Omental fat pad (tissue), 4 donors: ENCODE results near the gene MYOM1. TPM values are rescaled to one million over a fixed set of nuclear protein-coding genes. Genes with fewer than 3 reads are reported as not detected.

ENCODE experiments used
- ATAC-seq: fragments of 150-250 bp; one replicate; pipeline ENCODE4 v1.9.1; 2016; ENCODE audit warnings: mild to moderate bottlenecking, moderate library complexity; ENCODE audit not compliant: low FRiP score
- DNase-seq: peaks from one replicate; pipeline ENCODE4 v3.0.0-alpha.2; 2019; ENCODE audit warnings: low spot score
- total RNA-seq, 4 donors: library from RNA; depleted of rRNA; stranded (reverse); fragments of >200 nt; gene quantifications; one replicate each; pipeline ENCODE4 v1.1.0, GENCODE V29; 2016
- TF ChIP-seq, protein P1 (sequence below), 3 donors: fragments of 450-650 bp; IDR thresholded peaks; one replicate each; pipeline ENCODE4 v1.5.1; 2016 to 2017; ENCODE audit warnings: antibody characterized with exemption in 3 of 3, mild to moderate bottlenecking in 3 of 3, moderate library complexity in 2 of 3

Gene MYOM1
- total RNA-seq, 4 donors from 2014 or later: 2.6 to 8.5 (median 2.9) TPM

DNA sequence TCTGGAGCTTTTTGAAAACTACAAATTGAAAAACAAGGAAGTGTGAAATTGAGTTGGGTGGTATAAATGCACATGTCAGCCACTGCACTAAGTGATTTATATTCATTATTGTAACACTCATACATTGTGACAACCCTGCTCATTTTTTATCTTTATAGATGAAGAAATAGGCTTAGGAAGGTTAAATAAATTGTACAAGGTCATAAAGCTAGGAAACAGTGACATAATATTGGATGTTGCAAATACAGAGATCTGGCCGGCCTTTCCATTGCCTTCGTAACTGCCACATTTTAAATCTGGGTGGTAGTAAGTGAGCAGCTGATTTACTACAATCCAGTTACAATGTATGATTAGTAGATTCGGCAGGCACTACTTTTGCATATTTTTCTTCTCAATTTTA, 130.2 kb downstream of the MYOM1 start:
- no peak for DNase-seq
- TF ChIP-seq, protein P1, sequence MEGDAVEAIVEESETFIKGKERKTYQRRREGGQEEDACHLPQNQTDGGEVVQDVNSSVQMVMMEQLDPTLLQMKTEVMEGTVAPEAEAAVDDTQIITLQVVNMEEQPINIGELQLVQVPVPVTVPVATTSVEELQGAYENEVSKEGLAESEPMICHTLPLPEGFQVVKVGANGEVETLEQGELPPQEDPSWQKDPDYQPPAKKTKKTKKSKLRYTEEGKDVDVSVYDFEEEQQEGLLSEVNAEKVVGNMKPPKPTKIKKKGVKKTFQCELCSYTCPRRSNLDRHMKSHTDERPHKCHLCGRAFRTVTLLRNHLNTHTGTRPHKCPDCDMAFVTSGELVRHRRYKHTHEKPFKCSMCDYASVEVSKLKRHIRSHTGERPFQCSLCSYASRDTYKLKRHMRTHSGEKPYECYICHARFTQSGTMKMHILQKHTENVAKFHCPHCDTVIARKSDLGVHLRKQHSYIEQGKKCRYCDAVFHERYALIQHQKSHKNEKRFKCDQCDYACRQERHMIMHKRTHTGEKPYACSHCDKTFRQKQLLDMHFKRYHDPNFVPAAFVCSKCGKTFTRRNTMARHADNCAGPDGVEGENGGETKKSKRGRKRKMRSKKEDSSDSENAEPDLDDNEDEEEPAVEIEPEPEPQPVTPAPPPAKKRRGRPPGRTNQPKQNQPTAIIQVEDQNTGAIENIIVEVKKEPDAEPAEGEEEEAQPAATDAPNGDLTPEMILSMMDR (IDR thresholded peaks at IDR 0.05): no peak

DNA sequence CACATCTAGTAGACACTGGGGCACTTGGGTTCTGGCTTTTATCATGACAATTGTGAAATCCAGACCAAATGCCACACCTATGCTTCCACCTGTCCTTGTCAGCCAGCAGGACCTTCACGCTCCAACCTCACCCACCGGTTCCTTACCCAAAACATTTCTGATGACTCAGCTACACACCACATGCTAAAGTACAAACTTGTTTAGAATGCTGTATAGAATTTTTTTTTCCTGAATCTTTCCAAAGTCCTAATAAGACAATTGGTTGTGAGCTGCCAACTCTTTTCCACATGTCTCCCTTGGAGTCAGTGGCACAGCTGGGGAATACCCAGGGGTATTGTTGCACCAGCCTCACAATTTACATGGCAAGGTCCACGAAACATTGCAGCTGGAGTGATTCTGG, 131.3 kb downstream of the MYOM1 start:
- TF ChIP-seq, protein P1 (IDR thresholded peaks at IDR 0.05): no peak
- DNase-seq (no peak), ATAC-seq (no peak)

More for the DNA sequence above, 130.2 kb downstream of the MYOM1 start:
- no peak for ATAC-seq

DNA sequence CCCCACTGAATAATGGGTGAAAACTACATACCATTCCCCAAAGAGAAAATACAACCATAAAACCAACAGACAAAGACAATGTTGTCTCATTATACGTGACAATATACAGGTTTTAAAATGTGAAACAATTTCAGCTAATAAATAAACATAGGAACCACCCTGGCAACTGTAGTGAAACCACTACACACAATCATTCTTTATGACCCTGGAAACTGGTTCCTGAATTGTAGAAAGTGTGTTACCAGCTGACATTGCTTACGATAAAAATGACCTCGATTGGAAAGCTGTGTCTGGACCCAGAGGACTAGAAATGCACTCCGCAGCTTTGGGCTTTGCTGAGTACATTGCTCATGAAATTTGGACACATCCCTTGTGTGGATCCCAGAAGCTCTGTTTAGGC, 132.9 kb downstream of the MYOM1 start:
- DNase-seq (no peak), ATAC-seq (no peak)
- TF ChIP-seq, protein P1 (IDR thresholded peaks at IDR 0.05): no peak

DNA sequence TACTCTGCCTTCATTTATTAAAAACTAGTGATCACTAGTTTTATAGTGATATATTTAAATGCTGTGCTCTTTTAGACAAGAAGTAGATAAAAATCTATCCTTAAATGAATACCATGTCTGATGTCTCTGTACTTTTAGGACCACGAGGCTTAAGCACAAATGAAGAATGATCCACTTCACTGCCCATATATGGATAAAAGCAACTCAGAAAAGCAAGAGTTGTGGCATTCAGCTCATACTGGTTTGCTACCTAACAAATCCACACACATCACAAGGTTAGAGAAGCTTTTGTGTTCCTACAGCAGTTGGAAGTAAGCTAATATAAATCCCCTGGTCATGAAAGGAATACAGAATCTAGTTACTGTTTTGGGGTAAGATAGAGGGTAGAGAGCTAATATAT, 134.2 kb downstream of the MYOM1 start:
- DNase-seq (no peak), ATAC-seq (no peak)
- TF ChIP-seq, protein P1 (IDR thresholded peaks at IDR 0.05): no peak

DNA sequence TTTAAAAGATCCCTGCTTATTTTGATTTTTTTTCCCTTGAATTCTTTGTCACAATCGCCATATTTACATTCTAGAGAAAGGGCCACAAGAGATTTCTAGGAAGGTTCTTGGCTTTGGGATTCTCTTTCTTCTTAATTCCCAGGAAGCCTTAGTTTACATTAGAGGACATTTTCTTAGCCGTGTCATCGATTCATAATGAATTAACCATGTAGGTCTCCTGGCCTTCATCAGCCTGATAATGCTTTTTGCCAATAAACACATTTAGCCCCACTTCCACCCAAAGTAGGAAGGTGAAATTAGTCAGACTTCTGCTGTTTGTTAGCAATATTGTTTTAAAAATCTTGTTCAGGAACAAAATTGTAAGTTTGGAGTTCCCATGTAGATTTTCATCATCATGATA, 135.6 kb downstream of the MYOM1 start:
- DNase-seq (no peak), ATAC-seq (no peak)
- TF ChIP-seq, protein P1 (IDR thresholded peaks at IDR 0.05): no peak

DNA sequence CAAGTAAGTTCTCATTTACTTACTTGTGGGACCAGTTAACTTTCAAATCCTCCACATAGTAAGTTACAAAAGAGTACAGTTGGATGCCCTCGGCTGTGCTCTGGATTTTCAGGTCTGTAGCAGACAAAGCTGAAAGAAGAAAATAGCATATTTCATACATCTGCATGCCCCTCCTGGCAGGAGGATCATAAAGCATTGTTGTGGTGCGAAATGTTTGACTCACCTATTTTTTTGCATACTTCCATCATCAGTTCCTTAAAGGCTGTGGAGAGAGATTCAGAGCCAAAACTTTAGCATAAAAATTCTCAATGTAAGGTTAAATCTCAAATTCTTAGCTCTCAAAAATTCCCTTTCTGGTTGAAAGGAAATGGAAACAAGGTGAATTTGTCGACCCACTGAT, 136.0 kb downstream of the MYOM1 start:
- ATAC-seq (no peak), DNase-seq (no peak)

DNA sequence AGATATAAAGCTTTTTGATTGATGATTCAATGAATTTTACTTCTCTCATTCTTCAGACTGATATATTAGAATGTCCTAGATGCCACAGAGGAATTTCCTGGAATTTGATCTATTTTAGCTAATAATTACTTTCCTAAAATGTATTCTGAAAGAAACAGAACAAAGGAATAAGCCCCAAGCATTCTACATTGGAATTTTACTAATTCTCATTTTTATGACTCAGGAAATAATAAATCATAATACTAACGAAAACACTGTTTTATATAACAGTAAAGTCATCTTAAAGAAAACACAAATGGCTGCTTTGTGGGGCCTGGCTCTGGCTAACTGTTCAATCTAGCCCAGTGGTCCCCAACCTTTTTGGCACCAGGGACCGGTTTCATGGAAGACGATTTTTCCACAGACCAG, 138.2 kb downstream of the MYOM1 start:
- ATAC-seq: no peak
- DNase-seq: no peak
- TF ChIP-seq, protein P1 (IDR thresholded peaks at IDR 0.05): no peak

More for the DNA sequence above, 136.0 kb downstream of the MYOM1 start:
- TF ChIP-seq, protein P1 (IDR thresholded peaks at IDR 0.05): no peak
